Chondrocyte (in vitro differentiated cells): ENCODE measurements around the gene FGG. TPM values are rescaled to one million over a fixed set of nuclear protein-coding genes. Genes with fewer than 3 reads are reported as not detected.
A peak's percentile ranks its signal among the peaks of the same experiment; 100 is the strongest.

Source experiments
- DNase-seq: peaks from one replicate; pipeline ENCODE4 v3.0.0; 2021; ENCODE audit warnings: mixed read lengths, low spot score
- H3K27ac Mint-ChIP-seq: one replicate; pipeline ENCODE4 v1.8.0; 2021; ENCODE audit warnings: mild to moderate bottlenecking, moderate library complexity, mixed read lengths; ENCODE audit not compliant: unreplicated experiment
- H3K27me3 Mint-ChIP-seq: 2 replicates; pipeline ENCODE4 v1.8.0; 2021; ENCODE audit warnings: low read depth, mixed read lengths
- H3K36me3 Mint-ChIP-seq: 2 replicates; pipeline ENCODE4 v1.8.0; 2021; ENCODE audit warnings: low read depth, mixed read lengths
- H3K4me1 Mint-ChIP-seq: 2 replicates; pipeline ENCODE4 v1.8.0; 2021; ENCODE audit warnings: low read depth, mild to moderate bottlenecking, mixed read lengths
- H3K4me3 Mint-ChIP-seq: one replicate; pipeline ENCODE4 v1.8.0; 2021; ENCODE audit warnings: mild to moderate bottlenecking, moderate library complexity, mixed read lengths; ENCODE audit not compliant: unreplicated experiment
- H3K9me3 Mint-ChIP-seq: 2 replicates; pipeline ENCODE4 v1.8.0; 2021; ENCODE audit warnings: low read depth, mixed read lengths
- total RNA-seq: library from RNA; stranded (reverse); gene quantifications from 3 replicates; pipeline ENCODE4 v1.2.1, GENCODE V29; 2021
- TF ChIP-seq, protein P1 (sequence below): fragments of 200-600 bp; sonication (generic); IDR thresholded peaks from 2 replicates; pipeline ENCODE4 v1.5.0; 2021; ENCODE audit warnings: antibody characterized with exemption, mild to moderate bottlenecking, moderate library complexity

FGG gene
- total RNA-seq, 1 donor from 2014 or later: not detected

DNA sequence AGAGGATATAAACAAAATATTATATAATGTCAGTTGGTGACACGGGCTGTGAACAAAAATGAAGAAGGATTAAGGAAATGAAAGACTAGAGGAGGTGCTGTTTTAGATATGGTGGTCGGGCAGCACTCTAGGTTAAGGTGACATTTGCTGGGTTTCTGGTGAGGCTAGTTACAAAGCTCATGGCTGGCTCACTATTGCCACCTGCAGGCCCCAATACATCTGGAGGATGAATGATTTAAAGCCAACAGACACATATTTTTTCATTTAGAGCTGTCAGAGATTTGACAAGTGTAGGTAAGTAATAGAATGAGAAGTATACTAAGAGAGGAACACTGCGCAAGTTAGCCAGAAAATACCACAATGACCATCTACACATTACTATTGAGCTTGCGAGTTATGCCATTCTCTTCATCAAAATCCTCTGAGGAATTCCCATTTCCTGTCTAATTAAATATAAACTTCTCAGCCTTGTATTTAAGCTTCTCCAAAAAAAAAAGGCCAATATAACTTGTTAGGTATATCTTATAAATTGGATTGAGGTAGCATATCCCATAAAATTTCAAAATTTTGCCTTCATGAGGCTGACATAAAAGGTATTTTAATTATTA is 6.4 kb upstream of the FGG start:
- Mint-ChIP-seq H3K9me3 (no peaks in the 10 kb centered on the region), H3K27me3 (peaks cover 29% of the 10 kb centered on the region), H3K27ac (no peak overlapping the region), H3K36me3 (no peaks in the 10 kb centered on the region), H3K4me3 (no peak overlapping the region), H3K4me1 (peaks cover 2% of the 10 kb centered on the region)
- TF ChIP-seq, protein P1, sequence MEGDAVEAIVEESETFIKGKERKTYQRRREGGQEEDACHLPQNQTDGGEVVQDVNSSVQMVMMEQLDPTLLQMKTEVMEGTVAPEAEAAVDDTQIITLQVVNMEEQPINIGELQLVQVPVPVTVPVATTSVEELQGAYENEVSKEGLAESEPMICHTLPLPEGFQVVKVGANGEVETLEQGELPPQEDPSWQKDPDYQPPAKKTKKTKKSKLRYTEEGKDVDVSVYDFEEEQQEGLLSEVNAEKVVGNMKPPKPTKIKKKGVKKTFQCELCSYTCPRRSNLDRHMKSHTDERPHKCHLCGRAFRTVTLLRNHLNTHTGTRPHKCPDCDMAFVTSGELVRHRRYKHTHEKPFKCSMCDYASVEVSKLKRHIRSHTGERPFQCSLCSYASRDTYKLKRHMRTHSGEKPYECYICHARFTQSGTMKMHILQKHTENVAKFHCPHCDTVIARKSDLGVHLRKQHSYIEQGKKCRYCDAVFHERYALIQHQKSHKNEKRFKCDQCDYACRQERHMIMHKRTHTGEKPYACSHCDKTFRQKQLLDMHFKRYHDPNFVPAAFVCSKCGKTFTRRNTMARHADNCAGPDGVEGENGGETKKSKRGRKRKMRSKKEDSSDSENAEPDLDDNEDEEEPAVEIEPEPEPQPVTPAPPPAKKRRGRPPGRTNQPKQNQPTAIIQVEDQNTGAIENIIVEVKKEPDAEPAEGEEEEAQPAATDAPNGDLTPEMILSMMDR: peak; percentile 87
- DNase-seq: no peak

DNA sequence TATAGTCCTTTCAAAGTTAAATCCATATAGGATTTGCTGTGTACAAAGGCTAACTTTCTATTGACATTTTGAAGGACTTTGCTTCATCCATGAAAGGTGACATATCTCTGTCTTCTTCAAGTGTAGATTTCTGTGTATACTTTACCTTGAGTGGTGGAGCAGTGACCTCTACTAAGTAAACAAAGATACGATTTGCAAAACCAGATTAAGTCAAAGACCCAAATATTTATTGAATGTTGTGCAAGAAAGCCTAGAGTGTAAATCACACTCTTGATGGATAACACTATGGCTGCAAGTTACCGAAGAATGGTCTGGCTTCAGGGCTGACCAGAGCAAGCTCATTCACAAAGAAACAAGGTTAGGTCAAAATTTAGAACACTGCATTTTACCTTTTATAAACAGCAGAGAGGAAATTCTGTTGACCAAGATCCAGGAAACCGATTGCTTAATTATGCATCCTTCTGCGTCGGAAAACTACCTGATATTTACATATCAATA is 5.4 kb upstream of the FGG start:
- DNase-seq: no peak
- no peaks in the 10 kb centered on the region for H3K36me3 Mint-ChIP-seq
- no peak overlapping the region for H3K27ac Mint-ChIP-seq
- H3K4me3 Mint-ChIP-seq: no peak overlapping the region
- H3K4me1 Mint-ChIP-seq: peaks cover 2% of the 10 kb centered on the region
- no peaks in the 10 kb centered on the region for H3K9me3 Mint-ChIP-seq
- peaks cover 30% of the 10 kb centered on the region for H3K27me3 Mint-ChIP-seq
- TF ChIP-seq, protein P1: no peak

DNA sequence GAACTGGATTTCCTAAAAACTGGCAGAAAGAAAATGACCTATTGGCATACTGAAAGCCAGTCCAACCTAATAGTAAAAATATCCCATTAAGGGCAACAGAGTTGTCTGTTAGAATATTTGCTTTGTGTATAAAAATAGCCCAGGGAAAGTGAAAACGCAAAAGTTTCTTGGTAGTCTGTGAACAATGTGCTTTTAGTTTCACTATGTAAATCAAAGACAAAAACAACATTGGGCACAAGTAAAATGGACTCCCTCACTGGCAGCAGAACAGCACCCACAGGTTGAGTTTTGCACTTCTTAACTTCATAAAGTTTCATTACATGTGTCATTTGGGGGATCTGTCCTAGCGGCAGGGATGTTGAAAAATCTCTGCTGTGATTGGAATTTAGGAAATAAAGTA is 4.3 kb upstream of the FGG start:
- no peak for DNase-seq
- TF ChIP-seq, protein P1: no peak
- no peak overlapping the region for H3K27ac Mint-ChIP-seq
- peaks cover 2% of the 10 kb centered on the region for H3K4me1 Mint-ChIP-seq
- no peak overlapping the region for H3K4me3 Mint-ChIP-seq
- H3K9me3 Mint-ChIP-seq: no peaks in the 10 kb centered on the region
- H3K36me3 Mint-ChIP-seq: no peaks in the 10 kb centered on the region
- H3K27me3 Mint-ChIP-seq: peaks cover 34% of the 10 kb centered on the region

- H3K9me3 Mint-ChIP-seq: no peaks in the 10 kb centered on the region
- no peak for DNase-seq
Observed at GRCh38 chr4:154616287-154616686, 3.8 kb upstream of the FGG start.

GRCh38 chr4:154615211-154615610 is 2.8 kb upstream of the FGG start:
- Mint-ChIP-seq H3K9me3 (no peaks in the 10 kb centered on the region), H3K4me3 (no peak overlapping the region), H3K4me1 (peaks cover 2% of the 10 kb centered on the region), H3K27me3 (peaks cover 31% of the 10 kb centered on the region), H3K36me3 (no peaks in the 10 kb centered on the region), H3K27ac (no peak overlapping the region)
- no peak for DNase-seq
- TF ChIP-seq, protein P1: no peak

More at GRCh38 chr4:154616287-154616686, 3.8 kb upstream of the FGG start:
- Mint-ChIP-seq H3K4me3 (no peak overlapping the region), H3K27me3 (peaks cover 30% of the 10 kb centered on the region), H3K36me3 (no peaks in the 10 kb centered on the region), H3K27ac (no peak overlapping the region), H3K4me1 (peaks cover 2% of the 10 kb centered on the region)
- TF ChIP-seq, protein P1: no peak
